Esophagus squamous epithelium (tissue), 5 donors: ENCODE measurements around the gene REXO2. TPM values are rescaled to one million over a fixed set of nuclear protein-coding genes. Genes with fewer than 3 reads are reported as not detected.

Experiments used
- DNase-seq: peaks from one replicate; lab custom pipeline; 2025; lab: John Stamatoyannopoulos, UW
- H3K27ac ChIP-seq, 4 donors: fragments of 200-600 bp; sonication (generic); one replicate each; pipeline ENCODE4 v1.5.1; 2016 to 2019; ENCODE audit warnings: mild to moderate bottlenecking in 1 of 4
- H3K27me3 ChIP-seq, 4 donors: fragments of 200-600 bp; sonication (generic); 1 replicate in 3 of 4; 2 replicates in 1 of 4; pipeline versions ENCODE4 v1.5.1 to v1.6.0; 2017 to 2021; ENCODE audit warnings: antibody characterized with exemption in 1 of 4
- H3K36me3 ChIP-seq, 3 donors: fragments of 200-600 bp; sonication (generic); one replicate each; pipeline ENCODE4 v1.5.1; 2016 to 2019
- H3K4me1 ChIP-seq, 3 donors: fragments of 200-600 bp; sonication (generic); one replicate each; pipeline ENCODE4 v1.5.1; 2017 to 2019
- H3K4me3 ChIP-seq, 4 donors: fragments of 200-600 bp; sonication (generic); 1 replicate in 3 of 4; 2 replicates in 1 of 4; pipeline ENCODE4 v1.5.1; 2016 to 2019; ENCODE audit warnings: mild to moderate bottlenecking in 2 of 4, moderate library complexity in 1 of 4
- H3K9me3 ChIP-seq, 3 donors: fragments of 200-600 bp; sonication (generic); one replicate each; pipeline ENCODE4 v1.5.1; 2016 to 2019
- POLR2A ChIP-seq, 4 donors: fragments of 450-650 bp; IDR thresholded peaks; one replicate each; pipeline ENCODE4 v1.6.1; 2017; ENCODE audit warnings: antibody characterized with exemption in 4 of 4, mild to moderate bottlenecking in 4 of 4, moderate library complexity in 3 of 4
- WGBS, 2 donors: methylation state at CpG; one replicate each; pipeline ENCODE4 v1.1.5; 2018; 5-methylcytosine and 5-hydroxymethylcytosine counted together
- intact Hi-C: fragments of 100-400 bp; cut with DNase I; formaldehyde crosslinking; loops from one replicate; pipeline ENCODE4 v1.15.0; 2022
- total RNA-seq, 4 donors: library from RNA; depleted of rRNA; stranded (reverse); fragments of >200 nt; gene quantifications; one replicate each; pipeline ENCODE4 v1.1.0, GENCODE V29; 2016
- TF ChIP-seq, protein P1 (sequence below), 6 experiments: fragments of 450-650 bp in 4 of 6; fragments of 200-600 bp in 2 of 6; sonication (generic) in 2 of 6; IDR thresholded peaks; one replicate each; pipeline ENCODE4 v1.5.1; 2016 to 2019; ENCODE audit warnings: antibody characterized with exemption in 6 of 6, mild to moderate bottlenecking in 4 of 6, moderate library complexity in 4 of 6
- donor health status: DM: yes; HTN: yes; CAD: no.

The REXO2 gene
- total RNA-seq, 4 donors from 2014 or later, result 59.3 to 124 (median 107) TPM

DNA sequence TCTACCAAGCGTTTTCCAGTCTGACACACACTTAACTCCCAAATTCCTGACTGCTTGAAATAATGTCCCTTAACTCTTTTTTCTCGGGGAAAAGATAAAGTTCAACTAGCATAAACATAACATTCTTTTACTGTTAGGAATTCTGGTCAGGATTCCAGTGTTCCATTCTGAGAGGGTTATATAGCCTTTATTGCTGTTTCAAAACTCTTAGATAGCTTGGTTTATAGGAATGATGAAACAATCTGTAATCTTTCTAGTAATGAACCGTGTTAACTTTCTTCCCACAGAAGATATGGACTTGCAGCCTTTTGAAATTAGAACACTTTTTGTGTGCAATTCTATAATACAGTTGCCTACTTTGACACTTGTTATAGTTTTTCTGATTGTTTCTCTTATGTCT lies 8.6 kb downstream of the REXO2 start:
- WGBS, 2 donors, result 70 to 80% methylated on average over 3 of the region's 3 CpGs
- intact Hi-C loops, result no loop called here
- no peaks in the 10 kb centered on the region for H3K9me3 ChIP-seq
- H3K27me3 ChIP-seq, result no peaks in the 10 kb centered on the region
- DNase-seq, result no peak
- no peak overlapping the region for H3K27ac ChIP-seq
- peaks cover 0 to 89% (median 5%) of the 10 kb centered on the region in 3 donors for H3K36me3 ChIP-seq
- TF ChIP-seq POLR2A (IDR thresholded peaks at IDR 0.05), result no peak
- no peak overlapping the region for H3K4me3 ChIP-seq
- no peaks in the 10 kb centered on the region for H3K4me1 ChIP-seq

DNA sequence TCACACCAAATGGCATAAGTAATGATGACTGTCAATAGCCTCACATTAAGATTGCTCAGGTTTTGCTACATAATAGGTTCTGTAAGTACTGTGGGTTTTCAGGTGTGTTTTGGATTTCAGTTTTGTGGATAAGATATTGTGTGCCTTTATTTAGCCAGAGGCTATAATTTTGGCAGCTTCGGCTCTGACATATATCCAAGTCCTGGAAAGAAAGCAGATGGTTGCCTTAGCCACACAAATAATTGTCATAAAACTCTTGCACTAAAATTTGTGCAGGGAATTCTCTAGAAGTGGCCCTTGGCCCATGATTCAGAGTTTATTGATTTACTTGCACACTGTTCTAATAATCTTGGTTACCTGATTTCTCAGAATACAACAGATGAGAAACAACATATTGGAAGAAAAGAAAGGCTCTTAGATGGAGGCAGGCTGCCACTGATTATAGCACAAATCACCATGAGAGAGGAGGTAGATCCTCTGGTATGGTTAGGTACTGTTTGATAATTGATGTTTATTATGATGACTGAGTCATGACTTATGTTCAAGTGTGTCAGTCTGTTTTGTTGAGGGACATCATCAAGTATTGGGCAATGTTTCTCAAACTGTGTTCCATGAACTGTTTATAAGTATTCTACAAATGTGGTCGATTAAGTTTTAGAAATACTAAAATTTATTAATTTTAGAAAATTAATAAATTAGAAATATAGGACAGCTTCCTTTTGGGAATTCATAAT lies 9.6 kb downstream of the REXO2 start:
- Histone ChIP-seq H3K9me3 (no peaks in the 10 kb centered on the region), H3K4me3 (no peak overlapping the region), H3K27me3 (no peaks in the 10 kb centered on the region), H3K4me1 (no peaks in the 10 kb centered on the region), H3K36me3 (peaks cover 0 to 94% (median 5%) of the 10 kb centered on the region in 3 donors), H3K27ac (no peak overlapping the region)
- 55 to 72% methylated on average over 2 of the region's 2 CpGs for WGBS, 2 donors
- no peak for DNase-seq
- intact Hi-C loops, result no loop called here
- TF ChIP-seq, protein P1, sequence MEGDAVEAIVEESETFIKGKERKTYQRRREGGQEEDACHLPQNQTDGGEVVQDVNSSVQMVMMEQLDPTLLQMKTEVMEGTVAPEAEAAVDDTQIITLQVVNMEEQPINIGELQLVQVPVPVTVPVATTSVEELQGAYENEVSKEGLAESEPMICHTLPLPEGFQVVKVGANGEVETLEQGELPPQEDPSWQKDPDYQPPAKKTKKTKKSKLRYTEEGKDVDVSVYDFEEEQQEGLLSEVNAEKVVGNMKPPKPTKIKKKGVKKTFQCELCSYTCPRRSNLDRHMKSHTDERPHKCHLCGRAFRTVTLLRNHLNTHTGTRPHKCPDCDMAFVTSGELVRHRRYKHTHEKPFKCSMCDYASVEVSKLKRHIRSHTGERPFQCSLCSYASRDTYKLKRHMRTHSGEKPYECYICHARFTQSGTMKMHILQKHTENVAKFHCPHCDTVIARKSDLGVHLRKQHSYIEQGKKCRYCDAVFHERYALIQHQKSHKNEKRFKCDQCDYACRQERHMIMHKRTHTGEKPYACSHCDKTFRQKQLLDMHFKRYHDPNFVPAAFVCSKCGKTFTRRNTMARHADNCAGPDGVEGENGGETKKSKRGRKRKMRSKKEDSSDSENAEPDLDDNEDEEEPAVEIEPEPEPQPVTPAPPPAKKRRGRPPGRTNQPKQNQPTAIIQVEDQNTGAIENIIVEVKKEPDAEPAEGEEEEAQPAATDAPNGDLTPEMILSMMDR (IDR thresholded peaks at IDR 0.05), result no peak
- TF ChIP-seq POLR2A (IDR thresholded peaks at IDR 0.05), result no peak

DNA sequence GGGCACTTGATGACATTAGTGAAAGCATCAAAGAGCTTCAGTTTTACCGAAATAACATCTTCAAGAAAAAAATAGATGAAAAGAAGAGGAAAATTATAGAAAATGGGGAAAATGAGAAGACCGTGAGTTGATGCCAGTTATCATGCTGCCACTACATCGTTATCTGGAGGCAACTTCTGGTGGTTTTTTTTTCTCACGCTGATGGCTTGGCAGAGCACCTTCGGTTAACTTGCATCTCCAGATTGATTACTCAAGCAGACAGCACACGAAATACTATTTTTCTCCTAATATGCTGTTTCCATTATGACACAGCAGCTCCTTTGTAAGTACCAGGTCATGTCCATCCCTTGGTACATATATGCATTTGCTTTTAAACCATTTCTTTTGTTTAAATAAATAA lies 10.6 kb downstream of the REXO2 start:
- no peaks in the 10 kb centered on the region for H3K27me3 ChIP-seq
- intact Hi-C loops, result no loop called here
- no peaks in the 10 kb centered on the region for H3K9me3 ChIP-seq
- WGBS, 2 donors, result 89 to 90% methylated on average over 6 of the region's 6 CpGs
- H3K4me1 ChIP-seq, result no peaks in the 10 kb centered on the region
- no peak for DNase-seq
- peaks cover 0 to 88% (median 5%) of the 10 kb centered on the region in 3 donors for H3K36me3 ChIP-seq
- no peak overlapping the region for H3K4me3 ChIP-seq
- no peak overlapping the region for H3K27ac ChIP-seq
- no peak for TF ChIP-seq POLR2A (IDR thresholded peaks at IDR 0.05)
- TF ChIP-seq, protein P1 (IDR thresholded peaks at IDR 0.05), result no peak

DNA sequence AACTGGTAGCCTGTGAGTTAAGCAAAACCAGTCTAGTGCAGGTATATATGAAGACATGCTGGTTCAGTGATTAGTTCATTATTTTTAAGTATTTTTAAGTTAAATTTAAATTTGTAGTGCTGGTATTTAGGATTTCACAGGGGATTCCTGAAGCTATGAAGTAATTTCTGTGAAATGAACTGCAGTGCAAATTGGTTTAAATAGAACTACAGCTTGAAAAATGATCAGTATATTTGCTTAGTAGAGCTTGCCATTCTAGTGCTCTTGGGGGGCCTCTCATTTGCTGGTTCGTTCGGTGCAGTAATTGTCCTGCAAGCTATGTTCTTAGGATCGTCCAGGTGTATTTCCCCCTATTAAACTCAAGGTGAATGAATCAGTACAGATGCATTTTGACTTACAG lies 13.1 kb downstream of the REXO2 start:
- H3K27ac ChIP-seq, result no peak overlapping the region
- H3K27me3 ChIP-seq, result no peaks in the 10 kb centered on the region
- no peak for DNase-seq
- TF ChIP-seq POLR2A (IDR thresholded peaks at IDR 0.05), result no peak
- TF ChIP-seq, protein P1 (IDR thresholded peaks at IDR 0.05), result no peak
- WGBS, 2 donors, result 94 to 100% methylated on average over 3 of the region's 3 CpGs
- no peak overlapping the region for H3K4me3 ChIP-seq
- no peaks in the 10 kb centered on the region for H3K4me1 ChIP-seq
- H3K9me3 ChIP-seq, result no peaks in the 10 kb centered on the region
- intact Hi-C loops, result no loop called here
- peaks cover 0 to 72% (median 5%) of the 10 kb centered on the region in 3 donors for H3K36me3 ChIP-seq

DNA sequence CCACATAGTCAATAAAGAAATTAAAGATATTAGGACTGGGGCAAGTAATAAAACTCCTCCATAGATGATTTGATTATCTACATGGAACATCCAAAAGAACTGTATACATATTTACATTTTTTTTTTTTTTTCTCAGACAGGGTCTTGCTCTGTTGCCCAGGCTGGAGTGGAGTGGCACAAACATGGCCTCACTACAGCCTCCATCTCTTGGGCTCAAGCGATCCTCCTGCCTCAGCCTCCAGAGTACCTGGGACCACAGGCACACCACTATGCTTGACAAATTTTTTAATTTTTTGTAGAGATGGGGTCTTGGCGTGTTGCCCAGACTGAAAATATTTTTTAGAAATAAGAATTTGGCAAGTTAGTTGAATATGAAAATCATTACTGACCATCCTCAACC lies 24.7 kb downstream of the REXO2 start:
- H3K27me3 ChIP-seq, result no peaks in the 10 kb centered on the region
- TF ChIP-seq, protein P1 (IDR thresholded peaks at IDR 0.05), result no peak
- TF ChIP-seq POLR2A (IDR thresholded peaks at IDR 0.05), result no peak
- H3K4me1 ChIP-seq, result no peaks in the 10 kb centered on the region
- WGBS, 2 donors, result 88 to 97% methylated on average over 2 of the region's 2 CpGs
- no peaks in the 10 kb centered on the region for H3K9me3 ChIP-seq
- no peak for DNase-seq
- intact Hi-C loops, result no loop called here
- no peak overlapping the region for H3K4me3 ChIP-seq
- no peak overlapping the region for H3K27ac ChIP-seq
- H3K36me3 ChIP-seq, result no peaks in the 10 kb centered on the region
